Muscle layer of colon (tissue), 2 donors: ENCODE measurements around the gene CDV3.

ENCODE experiments used
- H3K27ac ChIP-seq: one replicate; pipeline ENCODE4 v1.7.0; 2013; ENCODE audit warnings: low read depth, mild to moderate bottlenecking, low read length, moderate library complexity
- H3K27me3 ChIP-seq, 2 donors: one replicate each; pipeline ENCODE4 v1.7.0; 2013; ENCODE audit warnings: low read length in 2 of 2, mild to moderate bottlenecking in 2 of 2; ENCODE audit not compliant: insufficient read depth in 2 of 2, control insufficient read depth in 1 of 2
- H3K36me3 ChIP-seq: one replicate; pipeline ENCODE4 v1.7.0; 2013; ENCODE audit warnings: mild to moderate bottlenecking, low read length; ENCODE audit not compliant: insufficient read depth
- H3K4me1 ChIP-seq: one replicate; pipeline ENCODE4 v1.7.0; 2013; ENCODE audit warnings: mild to moderate bottlenecking, low read length; ENCODE audit not compliant: insufficient read depth
- H3K4me3 ChIP-seq, 2 donors: one replicate each; pipeline ENCODE4 v1.7.0; 2013; ENCODE audit warnings: low read length in 2 of 2, low read depth in 1 of 2, mild to moderate bottlenecking in 1 of 2, moderate library complexity in 1 of 2
- H3K9ac ChIP-seq: one replicate; pipeline ENCODE4 v1.7.0; 2013; ENCODE audit warnings: low read length
- H3K9me3 ChIP-seq: one replicate; pipeline ENCODE4 v1.7.0; 2013; ENCODE audit warnings: mild to moderate bottlenecking, low read length
- donor health status: abdominal sarcoma.
- donor health status: Adenocarcinoma of cecum.

CDV3 gene

DNA sequence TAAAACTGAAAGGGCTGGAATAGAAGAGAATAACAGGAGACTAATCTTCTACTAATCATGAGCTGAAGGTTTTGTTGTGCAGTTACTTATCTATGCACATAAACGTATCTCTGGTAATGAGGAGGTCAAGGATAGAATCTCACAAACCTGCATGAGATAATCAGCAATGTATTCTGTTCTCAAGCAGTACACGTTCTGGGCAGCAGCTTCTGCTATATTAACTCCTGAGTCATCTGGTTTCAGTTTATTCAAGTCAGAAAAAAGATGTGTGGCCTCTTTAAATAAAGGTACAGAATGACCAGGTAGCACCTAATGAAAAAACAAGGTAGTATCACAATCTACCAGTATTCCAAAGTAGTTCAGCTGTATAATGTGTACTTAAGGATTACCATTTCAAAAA lies 34.9 kb downstream of the CDV3 start:
- peaks cover 25% of the 10 kb centered on the region for H3K36me3 ChIP-seq
- H3K9me3 ChIP-seq, result no peaks in the 10 kb centered on the region
- no peak overlapping the region for H3K4me3 ChIP-seq
- no peaks in the 10 kb centered on the region for H3K4me1 ChIP-seq
- H3K27ac ChIP-seq, result no peak overlapping the region
- H3K9ac ChIP-seq, result no peak overlapping the region
- no peaks in the 10 kb centered on the region for H3K27me3 ChIP-seq

DNA sequence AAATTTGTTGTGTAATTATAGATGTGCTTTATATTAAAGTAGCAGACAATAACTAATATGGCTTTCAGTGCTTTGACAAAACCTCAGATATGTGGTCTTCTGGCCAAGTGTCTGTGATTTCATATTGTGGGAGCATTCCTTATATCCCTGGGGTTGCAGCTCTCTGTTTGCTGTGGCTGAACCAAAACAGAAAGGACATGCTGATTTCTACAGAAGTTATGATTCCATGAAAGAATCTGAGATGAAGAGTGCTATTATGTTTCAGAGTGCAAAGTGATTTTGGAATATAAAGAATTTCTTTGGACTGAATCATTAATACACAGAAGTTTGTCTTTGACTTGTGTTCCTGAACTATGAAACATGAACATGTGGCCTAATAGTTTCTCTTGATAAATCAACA lies 36.5 kb downstream of the CDV3 start:
- Histone ChIP-seq H3K27ac (no peak overlapping the region), H3K9me3 (no peaks in the 10 kb centered on the region), H3K4me1 (no peaks in the 10 kb centered on the region), H3K27me3 (no peaks in the 10 kb centered on the region), H3K36me3 (peaks cover 25% of the 10 kb centered on the region), H3K9ac (no peak overlapping the region), H3K4me3 (no peak overlapping the region)

DNA sequence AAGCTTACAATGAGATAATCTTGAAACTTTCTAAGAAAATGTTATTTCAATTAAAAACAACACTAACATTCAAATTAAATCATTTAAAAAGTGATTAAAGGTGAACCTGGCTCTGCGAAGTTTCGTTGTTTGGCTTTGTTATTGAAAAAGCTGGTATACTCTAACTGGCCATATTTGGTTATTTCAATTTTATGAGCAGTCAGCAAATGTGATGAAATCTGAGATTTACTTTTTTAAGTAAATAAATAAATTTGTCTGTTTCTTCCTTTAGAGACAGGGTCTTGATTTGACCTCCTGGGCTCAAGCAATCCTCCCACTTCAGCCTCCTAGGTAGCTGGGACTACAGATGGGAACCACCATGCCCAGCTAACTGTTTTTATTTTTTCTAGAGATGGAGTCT lies 38.0 kb downstream of the CDV3 start:
- H3K4me1 ChIP-seq, result no peaks in the 10 kb centered on the region
- H3K4me3 ChIP-seq, result no peak overlapping the region
- H3K27me3 ChIP-seq, result no peaks in the 10 kb centered on the region
- no peak overlapping the region for H3K9ac ChIP-seq
- no peaks in the 10 kb centered on the region for H3K9me3 ChIP-seq
- H3K27ac ChIP-seq, result no peak overlapping the region
- H3K36me3 ChIP-seq, result peaks cover 28% of the 10 kb centered on the region

DNA sequence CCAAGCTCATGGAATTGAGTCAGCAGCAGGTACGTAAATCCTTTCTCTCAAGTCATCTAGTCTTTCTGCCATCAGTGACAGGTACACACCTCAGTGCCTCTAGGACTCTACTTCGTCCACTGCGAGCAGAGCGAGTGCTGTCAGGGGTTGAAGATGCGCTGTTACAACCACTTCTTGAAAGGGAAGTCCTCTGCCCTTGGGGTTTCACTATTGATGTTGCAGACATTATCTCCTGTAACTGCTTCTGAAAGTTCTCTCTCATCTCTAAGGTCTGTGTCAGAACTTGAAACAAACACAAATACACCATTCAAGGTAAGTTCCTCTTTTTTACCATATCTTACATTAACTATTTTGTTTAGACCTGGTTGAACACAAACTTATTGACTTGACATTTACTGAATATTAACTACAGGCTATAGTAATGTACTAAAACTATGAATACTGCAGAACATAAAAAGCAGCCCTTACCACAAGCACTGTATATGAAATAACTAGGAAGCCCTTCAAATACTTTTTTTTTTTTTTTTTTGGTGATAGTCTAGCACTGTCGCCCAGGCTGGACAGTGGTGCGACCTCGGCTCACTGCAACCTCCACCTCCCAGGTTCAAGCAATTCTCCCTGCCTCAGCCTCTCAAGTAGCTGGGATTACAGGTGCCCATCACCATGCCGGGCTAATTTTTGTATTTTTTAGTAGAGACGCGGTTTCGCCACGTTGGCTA lies 46.7 kb downstream of the CDV3 start:
- Histone ChIP-seq H3K9ac (no peak overlapping the region), H3K27ac (no peak overlapping the region), H3K36me3 (peaks cover 21% of the 10 kb centered on the region)

DNA sequence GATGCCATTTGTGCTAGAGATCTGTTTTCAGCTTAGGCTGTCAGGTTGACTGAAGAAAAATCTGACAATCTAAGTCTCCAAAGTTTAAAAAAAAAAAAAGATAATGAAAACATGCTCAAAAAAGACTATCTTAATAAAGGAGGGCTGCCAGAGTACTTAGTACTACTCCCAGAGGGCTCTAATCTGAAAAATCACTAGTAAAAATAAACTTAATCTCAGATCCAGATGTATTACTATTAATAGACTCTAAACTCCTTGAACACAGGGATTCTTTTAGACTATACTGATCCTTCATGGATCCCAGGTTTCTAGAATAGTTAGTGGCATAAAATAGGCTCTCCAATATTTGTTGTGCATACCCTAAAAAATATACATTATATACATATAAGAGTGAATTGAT lies 54.3 kb downstream of the CDV3 start:
- Histone ChIP-seq H3K9ac (no peak overlapping the region), H3K36me3 (peaks cover 30% of the 10 kb centered on the region), H3K27me3 (no peaks in the 10 kb centered on the region), H3K4me1 (no peaks in the 10 kb centered on the region), H3K9me3 (no peaks in the 10 kb centered on the region), H3K4me3 (no peak overlapping the region), H3K27ac (no peak overlapping the region)

More for the DNA sequence above, 46.7 kb downstream of the CDV3 start:
- H3K27me3 ChIP-seq, result no peaks in the 10 kb centered on the region
- no peaks in the 10 kb centered on the region for H3K9me3 ChIP-seq
- H3K4me1 ChIP-seq, result no peaks in the 10 kb centered on the region
- no peak overlapping the region for H3K4me3 ChIP-seq

DNA sequence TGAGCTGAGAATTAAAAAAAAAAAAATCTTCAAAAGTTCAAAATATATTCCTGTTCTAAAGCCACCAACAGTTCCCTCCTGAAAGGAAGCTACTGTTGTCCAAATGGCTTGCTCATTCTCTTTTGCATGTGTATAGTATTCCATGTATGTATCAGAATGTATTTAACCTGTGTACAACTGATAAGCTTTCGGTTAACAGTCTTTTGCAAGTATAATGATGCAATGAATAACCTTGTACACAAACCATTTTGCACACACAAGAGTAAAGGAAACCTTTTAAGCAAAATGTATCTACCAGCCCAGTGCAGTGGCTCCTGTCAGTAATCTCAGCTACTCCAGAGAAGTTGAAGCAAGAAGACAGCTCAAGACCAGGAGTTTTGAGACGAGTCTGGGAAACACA lies 55.7 kb downstream of the CDV3 start:
- H3K36me3 ChIP-seq, result peaks cover 31% of the 10 kb centered on the region
- no peaks in the 10 kb centered on the region for H3K9me3 ChIP-seq
- no peak overlapping the region for H3K9ac ChIP-seq
- H3K27ac ChIP-seq, result no peak overlapping the region
- H3K4me1 ChIP-seq, result no peaks in the 10 kb centered on the region
- H3K27me3 ChIP-seq, result no peaks in the 10 kb centered on the region
- H3K4me3 ChIP-seq, result no peak overlapping the region

DNA sequence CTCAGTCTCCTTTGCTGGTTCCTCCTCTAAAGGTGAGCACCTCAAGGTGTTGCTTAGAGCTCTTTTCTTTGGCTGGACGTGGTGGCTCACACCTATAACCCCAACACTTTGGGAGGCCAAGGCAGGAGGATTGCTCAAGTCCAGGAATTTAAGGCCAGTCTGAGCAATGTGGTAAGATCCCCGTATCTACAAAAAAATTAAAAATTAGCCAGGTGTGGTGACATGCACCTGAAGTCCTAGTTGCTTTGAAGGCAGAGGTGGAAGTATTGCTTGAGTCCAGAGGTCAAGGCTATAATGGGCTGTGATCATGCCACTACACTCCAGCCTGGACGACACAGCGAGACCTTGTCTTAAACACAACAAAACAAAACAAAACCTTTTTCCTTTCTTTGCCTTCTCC lies 60.0 kb downstream of the CDV3 start:
- no peaks in the 10 kb centered on the region for H3K4me1 ChIP-seq
- peaks cover 35% of the 10 kb centered on the region for H3K36me3 ChIP-seq
- H3K9me3 ChIP-seq, result no peaks in the 10 kb centered on the region
- H3K27me3 ChIP-seq, result no peaks in the 10 kb centered on the region
- H3K27ac ChIP-seq, result no peak overlapping the region
- no peak overlapping the region for H3K9ac ChIP-seq
- H3K4me3 ChIP-seq, result no peak overlapping the region
